ENCODE data around the gene RYK.

Gene RYK

GRCh38 chr3:134146666-134147065, 104.0 kb downstream of the RYK start:
- DNase-seq = no peak

DNA sequence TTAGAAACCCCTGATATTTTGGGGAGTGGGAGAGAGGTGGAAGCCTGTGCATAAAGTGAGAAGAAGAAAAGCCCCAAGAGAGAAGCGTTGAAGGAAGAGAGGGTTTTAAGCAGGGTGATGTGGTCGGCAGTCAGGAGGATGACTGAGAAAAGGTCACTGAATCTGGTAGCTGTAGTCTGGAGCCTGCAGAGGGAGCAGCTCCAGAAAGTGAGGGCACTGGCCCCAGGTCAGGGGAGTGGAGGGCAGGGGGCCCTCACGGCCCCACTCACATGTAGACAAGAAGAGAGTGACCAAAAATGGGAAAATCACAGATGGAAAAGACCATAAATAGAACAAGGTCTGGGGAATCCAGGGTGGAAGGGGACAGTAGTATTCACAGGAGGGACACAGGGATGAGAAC, 105.5 kb downstream of the RYK start:
- DNase-seq = no peak

DNA sequence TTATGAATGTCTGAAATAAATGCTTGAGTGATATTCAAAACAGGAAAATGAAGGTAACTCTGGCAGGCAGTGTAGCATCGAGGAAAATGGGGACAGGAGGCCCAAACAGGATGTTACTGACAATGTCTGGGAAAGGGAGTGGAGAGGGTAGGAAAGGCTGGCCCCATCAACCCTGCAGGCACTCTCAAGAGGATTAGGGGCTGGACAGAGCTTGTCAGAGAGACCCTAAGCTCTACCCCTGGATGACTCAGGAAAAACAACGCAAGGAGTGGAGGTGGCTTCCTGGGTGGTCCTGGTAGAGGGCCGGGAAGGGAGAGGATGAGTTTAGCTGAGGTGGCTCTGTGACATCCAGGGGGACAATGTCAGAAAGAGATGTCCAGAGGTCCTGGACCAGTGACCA, 106.0 kb downstream of the RYK start:
- DNase-seq = no peak

GRCh38 chr3:134143828-134144401, 106.7 kb downstream of the RYK start:
- DNase-seq = no peak

- no peak for DNase-seq
These were observed 114.1 kb downstream of the RYK start for GRCh38 chr3:134136604-134137003.

DNA sequence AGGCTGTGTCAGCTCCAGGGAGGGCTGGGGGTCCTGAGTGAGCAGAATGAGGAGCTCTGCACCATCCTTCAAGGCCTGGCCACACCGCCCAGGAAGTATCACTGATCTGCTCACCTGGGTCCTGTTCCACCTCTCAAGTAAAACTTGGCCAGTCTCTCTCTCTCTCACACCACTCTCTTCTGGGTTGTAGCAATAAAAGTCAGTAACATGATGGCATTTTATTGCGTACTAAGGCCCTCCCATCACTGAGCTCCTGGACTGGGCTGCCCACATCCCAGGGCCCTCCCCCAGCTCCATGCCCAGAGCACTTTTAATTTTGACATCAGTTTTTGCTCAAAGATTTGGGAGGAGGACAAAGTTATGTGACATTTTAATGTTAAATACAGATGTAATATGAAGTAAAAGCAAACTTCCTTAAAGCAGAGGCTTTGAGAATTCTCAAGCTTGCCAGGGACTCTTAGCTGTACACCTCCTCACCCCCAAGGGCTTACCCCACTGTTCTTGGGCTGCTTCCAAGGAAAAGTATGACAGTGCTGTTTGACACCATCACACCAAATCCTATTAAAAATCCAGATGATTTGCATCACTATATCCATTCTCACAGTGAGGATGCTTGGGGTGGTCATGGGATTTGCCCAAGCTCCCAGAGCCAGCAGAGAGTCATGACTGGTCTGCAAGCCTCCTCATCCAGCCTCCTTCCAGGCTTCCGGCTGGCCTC, 115.8 kb downstream of the RYK start:
- no peak for DNase-seq

DNA sequence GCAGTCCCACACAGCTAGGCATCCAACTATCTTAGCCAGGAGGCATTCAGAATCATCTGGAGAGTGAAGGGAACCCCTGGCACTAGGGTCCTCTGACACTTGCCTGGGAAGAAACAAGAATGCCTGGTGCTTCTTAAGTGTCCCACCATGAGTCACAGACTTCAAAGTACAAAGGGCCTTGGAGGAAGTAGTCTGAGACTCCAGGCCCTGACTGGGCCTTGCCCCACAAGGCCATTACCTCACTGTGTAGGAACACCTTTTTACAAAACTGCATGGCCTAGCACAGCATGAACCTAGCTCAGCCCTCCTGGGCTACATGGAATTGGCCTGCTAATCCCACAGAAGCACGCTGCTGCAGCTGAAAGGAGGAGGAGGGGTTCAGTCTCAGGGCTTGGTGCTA, 116.4 kb downstream of the RYK start:
- no peak for DNase-seq

DNA sequence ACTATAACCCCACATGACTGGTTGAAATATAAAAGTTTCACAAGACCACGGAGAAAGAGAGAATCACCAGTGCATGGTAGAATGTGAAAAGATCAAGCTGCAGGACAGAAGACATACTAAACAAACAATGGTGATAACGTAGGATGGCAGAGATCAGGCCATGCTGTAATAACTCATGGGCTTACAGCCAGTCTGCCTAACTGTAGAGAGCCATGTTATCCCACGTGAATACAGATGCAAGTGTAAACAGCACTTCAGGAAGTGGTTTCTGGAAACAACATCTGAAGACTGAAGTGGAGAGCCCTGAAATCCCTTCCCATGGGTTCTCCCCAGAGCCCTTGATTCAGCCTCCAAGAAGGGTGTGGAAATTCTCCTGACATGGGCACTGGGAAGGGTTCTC, 117.7 kb downstream of the RYK start:
- no peak for DNase-seq

DNA sequence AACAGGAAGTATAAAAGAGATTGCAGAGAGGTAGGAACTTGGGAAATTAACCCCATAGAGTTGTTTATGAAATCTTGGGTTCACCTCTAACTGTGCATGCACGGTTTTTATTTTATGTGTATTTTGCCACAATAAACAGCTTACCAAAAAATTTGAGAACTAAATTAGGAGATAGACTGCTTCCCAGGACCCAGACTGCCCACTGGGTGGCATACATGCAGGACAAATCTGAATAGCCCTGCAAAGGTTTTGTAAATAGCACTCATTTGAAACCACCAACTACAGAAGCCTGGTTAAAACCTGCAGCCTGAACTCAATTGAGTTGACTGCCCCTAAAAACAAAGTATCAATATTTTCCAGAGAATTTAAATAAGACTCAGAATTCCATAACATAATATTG, 124.5 kb downstream of the RYK start:
- no peak for DNase-seq

GRCh38 chr3:134114726-134115125, 135.9 kb downstream of the RYK start:
- DNase-seq = no peak

DNA sequence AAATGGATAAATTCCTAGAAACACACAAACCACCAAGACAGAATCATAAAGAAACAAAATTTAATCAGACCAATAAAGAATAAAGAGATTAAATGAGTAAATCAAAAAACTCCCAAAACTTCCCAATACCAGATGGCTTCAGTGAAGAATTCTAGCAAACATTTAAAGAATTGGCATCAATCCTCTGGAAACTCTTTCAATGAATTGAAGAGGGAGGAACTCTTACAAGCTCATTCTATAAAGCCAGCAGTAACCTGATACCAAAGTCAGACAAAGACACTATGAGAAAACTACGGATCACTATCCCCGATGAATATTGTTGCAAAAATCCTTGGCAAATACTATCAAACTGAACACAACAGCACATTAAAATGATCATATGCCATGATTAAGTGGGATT, 139.0 kb downstream of the RYK start:
- no peak for DNase-seq

DNA sequence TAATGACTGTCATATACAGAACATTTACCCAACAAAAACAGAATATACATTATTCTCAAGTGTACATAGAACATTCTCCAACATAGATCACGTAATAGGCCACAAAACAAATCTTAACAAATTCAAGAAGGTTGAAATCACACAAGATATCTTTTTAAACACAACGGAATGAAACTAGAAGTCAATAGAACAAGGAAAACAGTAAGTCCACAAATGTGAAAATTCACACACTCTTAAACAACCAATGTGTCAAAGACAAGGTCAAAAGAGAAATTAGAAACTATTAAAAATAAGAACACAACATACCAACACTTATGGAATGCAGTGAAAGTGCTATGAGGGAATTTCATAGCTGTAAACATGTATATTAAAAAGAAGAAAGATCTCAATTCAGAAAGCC, 139.7 kb downstream of the RYK start:
- DNase-seq = no peak

Measured in NCI-H1105 (cell line).